CD14-positive monocyte (primary cell): Measurements from ENCODE around the gene TOMM6. TPM values are rescaled to one million over a fixed set of nuclear protein-coding genes. Genes with fewer than 3 reads are reported as not detected.
"Not testable (repeated sequence)": the region's sequence is repeated elsewhere in the genome, so short reads cannot be mapped to it uniquely, and the experiment has no call there.

Experiments used
- DNase-seq, 3 donors: peaks; one replicate each; pipeline ENCODE4 v3.0.0-alpha.2; 2011 to 2022
- H2AFZ ChIP-seq: 2 replicates; pipeline ENCODE4 v1.6.0; 2012; ENCODE audit warnings: mild to moderate bottlenecking, low read depth, low read length, inconsistent platforms; ENCODE audit not compliant: insufficient read depth, poor library complexity, severe bottlenecking
- H3K27ac ChIP-seq, 2 donors: 1 replicate in 1 of 2; 2 replicates in 1 of 2; pipeline ENCODE4 v1.5.1; 2012 to 2013; ENCODE audit warnings: low read length in 2 of 2, control low read depth in 1 of 2, inconsistent platforms in 1 of 2, low read depth in 1 of 2, mild to moderate bottlenecking in 1 of 2
- H3K27me3 ChIP-seq, 2 donors: one replicate each; pipeline versions ENCODE4 v1.6.0 to v1.6.1; 2011 to 2013; ENCODE audit warnings: low read length in 2 of 2; ENCODE audit not compliant: control insufficient read depth in 2 of 2, insufficient read depth in 2 of 2
- H3K36me3 ChIP-seq, 2 donors: replicated peaks in 1 of 2; 1 replicate in 1 of 2; 2 replicates in 1 of 2; pipeline versions ENCODE4 v1.5.1 to v1.6.1; 2012 to 2013; ENCODE audit warnings: low read length in 2 of 2, control low read depth in 1 of 2, inconsistent platforms in 1 of 2, mild to moderate bottlenecking in 1 of 2; ENCODE audit not compliant: insufficient read depth in 2 of 2, control insufficient read depth in 1 of 2
- H3K4me1 ChIP-seq, 2 donors: 1 replicate in 1 of 2; 2 replicates in 1 of 2; pipeline versions ENCODE4 v1.5.1 to v1.6.1; 2012 to 2013; ENCODE audit warnings: low read length in 2 of 2, control low read depth in 1 of 2, inconsistent platforms in 1 of 2, mild to moderate bottlenecking in 1 of 2, moderate library complexity in 1 of 2; ENCODE audit not compliant: insufficient read depth in 2 of 2, control insufficient read depth in 1 of 2
- H3K4me2 ChIP-seq: replicated peaks from 2 replicates; pipeline ENCODE3; 2012; ENCODE audit warnings: low read length, moderate library complexity, mild to moderate bottlenecking; ENCODE audit not compliant: poor library complexity, severe bottlenecking; ENCODE audit errors: extremely low read depth
- H3K4me3 ChIP-seq, 3 experiments: fragments of 200-600 bp in 1 of 3; sonication (generic) in 1 of 3; replicated peaks in 1 of 3; 1 replicate in 2 of 3; 2 replicates in 1 of 3; pipeline ENCODE4 v1.5.1; 2011 to 2013; ENCODE audit warnings: low read length in 3 of 3, mild to moderate bottlenecking in 3 of 3, control low read depth in 2 of 3, low read depth in 2 of 3, inconsistent platforms in 1 of 3, moderate library complexity in 1 of 3
- H3K79me2 ChIP-seq: 2 replicates; pipeline ENCODE4 v1.6.0; 2012; ENCODE audit warnings: mild to moderate bottlenecking, control low read depth, inconsistent platforms, low read length, moderate library complexity; ENCODE audit not compliant: insufficient read depth
- H3K9ac ChIP-seq: 2 replicates; pipeline ENCODE4 v1.6.0; 2017; ENCODE audit warnings: low read length, mild to moderate bottlenecking; ENCODE audit not compliant: insufficient read depth, poor library complexity, severe bottlenecking
- H3K9me3 ChIP-seq, 2 donors: replicated peaks in 1 of 2; 1 replicate in 1 of 2; 2 replicates in 1 of 2; pipeline versions ENCODE4 v1.5.1 to v1.6.1; 2012 to 2013; ENCODE audit warnings: low read length in 2 of 2, control low read depth in 1 of 2; ENCODE audit not compliant: control insufficient read depth in 1 of 2, insufficient read depth in 1 of 2
- H4K20me1 ChIP-seq: 2 replicates; pipeline ENCODE4 v1.6.0; 2012; ENCODE audit warnings: mild to moderate bottlenecking, low read length, control low read depth, moderate library complexity; ENCODE audit not compliant: insufficient read depth
- H3K27ac Mint-ChIP-seq, 7 donors: one replicate each; pipeline ENCODE4 v1.8.0; 2020; ENCODE audit warnings: mild to moderate bottlenecking in 7 of 7, mixed read lengths in 7 of 7, moderate library complexity in 6 of 7, inconsistent platforms in 2 of 7
- H3K27me3 Mint-ChIP-seq, 3 donors: one replicate each; pipeline ENCODE4 v1.8.0; 2021 to 2022; ENCODE audit warnings: low read depth in 3 of 3, mild to moderate bottlenecking in 3 of 3, mixed read lengths in 3 of 3, moderate library complexity in 3 of 3, inconsistent platforms in 1 of 3
- H3K36me3 Mint-ChIP-seq, 2 donors: one replicate each; pipeline ENCODE4 v1.8.0; 2020; ENCODE audit warnings: mixed read lengths in 2 of 2, inconsistent platforms in 1 of 2, mild to moderate bottlenecking in 1 of 2
- H3K4me1 Mint-ChIP-seq: one replicate; pipeline ENCODE4 v1.8.0; 2020; ENCODE audit warnings: mild to moderate bottlenecking, mixed read lengths
- H3K4me3 Mint-ChIP-seq, 2 donors: one replicate each; pipeline ENCODE4 v1.8.0; 2020; ENCODE audit warnings: mild to moderate bottlenecking in 2 of 2, mixed read lengths in 2 of 2, moderate library complexity in 1 of 2
- H3K9me3 Mint-ChIP-seq, 7 donors: one replicate each; pipeline ENCODE4 v1.8.0; 2020 to 2022; ENCODE audit warnings: mixed read lengths in 7 of 7, mild to moderate bottlenecking in 6 of 7, moderate library complexity in 6 of 7, inconsistent platforms in 2 of 7
- CTCF ChIP-seq: fragments of 200-600 bp; IDR thresholded peaks from one replicate; pipeline ENCODE4 v1.8.0; 2022; ENCODE audit warnings: antibody characterized with exemption, mild to moderate bottlenecking
- WGBS: methylation state at CpG from one replicate; pipeline ENCODE4 v1.1.5; 2013; ENCODE audit warnings: missing lambda C conversion rate; ENCODE audit not compliant: insufficient coverage; 5-methylcytosine and 5-hydroxymethylcytosine counted together
- intact Hi-C, 2 donors: fragments of 100-400 bp; cut with micrococcal nuclease; formaldehyde crosslinking; loops; one replicate each; pipeline versions ENCODE4 v1.15.0 to v1.15.1; 2023
- polyA plus RNA-seq, 3 donors: library from polyadenylated mRNA; depleted of rRNA in 1 of 3; unstranded in 2 of 3; stranded (reverse) in 1 of 3; fragments of 300-500 nt in 2 of 3; fragments of >200 nt in 1 of 3; fragmentation: Illumina TruSeq in 2 of 3; gene quantifications; 1 replicate in 2 of 3; 2 replicates in 1 of 3; pipeline ENCODE4 v1.2.3, GENCODE V29; 2012 to 2021

TOMM6 gene
- polyA plus RNA-seq, 3 donors: 271 to 382 (median 343) TPM

GRCh38 chr6:41763470-41763869, 24.0 kb upstream of the TOMM6 start:
- intact Hi-C loops: loop anchor here in 1 of 2 donors (10.0 kb wide), 1 partner anchor 159 kb away; no protein-coding TSS in a partner anchor
- Histone ChIP-seq H3K9me3 (no peaks in the 10 kb centered on the region), H3K79me2 (no peaks in the 10 kb centered on the region), H2AFZ (no peak overlapping the region), H3K36me3 (no peaks in the 10 kb centered on the region), H3K4me2 (no peak overlapping the region), H3K4me1 (no peaks in the 10 kb centered on the region), H3K27me3 (no peaks in the 10 kb centered on the region), H4K20me1 (no peaks in the 10 kb centered on the region), H3K4me3 (no peak overlapping the region), H3K9ac (no peak overlapping the region), H3K27ac (no peak overlapping the region)
- TF ChIP-seq CTCF: no peak
- WGBS: 25% methylated on average over 2 of the region's 2 CpGs
- Mint-ChIP-seq H3K4me3 (no peak overlapping the region), H3K27ac (peak overlapping the region in 2 of 7 donors; percentile 62 to 66), H3K4me1 (peaks cover under 1% of the 10 kb centered on the region), H3K27me3 (peaks cover 0 to 7% (median 4%) of the 10 kb centered on the region in 3 donors), H3K36me3 (peaks cover 0 to 2% of the 10 kb centered on the region in 2 donors), H3K9me3 (no peaks in the 10 kb centered on the region)
- DNase-seq: peak; percentile 21 to 33 (median 23)

- 100% methylated on average over 2 of the region's 4 CpGs for WGBS
- peak overlapping the region in 1 of 7 donors; percentile 33 for H3K27ac Mint-ChIP-seq
- H3K4me3 ChIP-seq, H3K4me2 ChIP-seq, H3K4me1 Mint-ChIP-seq, H3K27ac ChIP-seq, H3K27me3 Mint-ChIP-seq, H3K9me3 ChIP-seq, H3K9ac ChIP-seq, DNase-seq, H3K4me1 ChIP-seq, H3K79me2 ChIP-seq, H3K27me3 ChIP-seq, H4K20me1 ChIP-seq, H3K9me3 Mint-ChIP-seq, H2AFZ ChIP-seq, H3K4me3 Mint-ChIP-seq: not testable (repeated sequence)
- H3K36me3 Mint-ChIP-seq: peaks cover 16 to 19% of the 10 kb centered on the region in 2 donors
- peaks cover 10 to 18% of the 10 kb centered on the region in 2 donors for H3K36me3 ChIP-seq
- intact Hi-C loops: loop anchor here in 1 of 2 donors (10.0 kb wide), 1 partner anchor 161 kb away; no protein-coding TSS in a partner anchor
Measured at GRCh38 chr6:41766043-41766664, 21.3 kb upstream of the TOMM6 start.
